NCI-H524 (cell line): ENCODE results near the gene PDZD2.
"Not testable (repeated sequence)": the region's sequence is repeated elsewhere in the genome, so short reads cannot be mapped to it uniquely, and the experiment has no call there.

ENCODE experiments used
- DNase-seq, 2 experiments: peaks; one replicate each; lab custom pipeline; 2025; lab: John Stamatoyannopoulos, UW

The PDZD2 gene

DNA sequence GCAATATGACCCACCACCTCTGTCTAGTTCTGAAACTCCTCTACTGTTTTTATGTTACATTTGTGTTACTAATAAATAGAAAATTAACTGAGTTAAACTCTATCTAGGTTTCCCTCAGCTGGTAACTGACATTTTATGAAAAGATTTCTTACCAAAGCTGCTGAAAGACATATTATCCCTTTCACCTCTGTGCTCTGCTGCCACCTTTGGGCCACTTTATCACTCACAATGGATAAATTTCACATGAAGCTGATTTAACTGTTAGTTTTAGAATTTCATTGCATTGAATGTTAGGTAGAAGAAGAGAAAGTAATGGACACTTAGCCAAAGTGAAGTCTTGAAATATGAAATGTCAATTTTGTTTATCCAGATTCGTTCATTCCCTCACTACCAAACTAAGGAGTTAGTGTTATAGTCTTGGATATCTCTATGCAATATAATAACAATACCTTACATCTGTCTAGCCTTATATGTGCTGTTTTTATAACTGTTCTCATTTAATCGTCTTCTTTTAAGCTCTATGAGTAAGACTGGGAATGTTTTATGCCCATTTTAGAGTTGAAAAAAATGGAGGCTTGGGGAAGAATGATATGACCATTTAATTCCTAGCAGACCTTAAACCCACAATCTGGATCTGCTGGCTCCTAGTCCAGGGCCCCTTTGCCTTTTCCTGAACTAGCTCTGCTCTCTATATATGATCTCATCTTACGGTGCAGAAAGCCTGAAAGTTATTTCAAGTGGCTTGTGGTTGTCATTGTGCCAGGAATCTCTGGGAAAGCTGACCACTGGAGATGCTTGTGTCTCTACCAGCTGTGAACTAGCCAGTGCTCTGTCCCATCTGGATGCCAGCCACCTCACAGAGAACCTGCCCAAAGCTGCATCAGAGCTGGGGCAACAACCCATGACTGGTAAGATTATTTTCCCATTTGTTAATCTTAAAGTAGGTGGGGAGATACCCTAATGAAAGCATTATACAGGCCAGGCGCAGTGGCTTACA, 438.1 kb downstream of the PDZD2 start:
- peak in 1 of 2 experiments; percentile 56 for DNase-seq

DNA sequence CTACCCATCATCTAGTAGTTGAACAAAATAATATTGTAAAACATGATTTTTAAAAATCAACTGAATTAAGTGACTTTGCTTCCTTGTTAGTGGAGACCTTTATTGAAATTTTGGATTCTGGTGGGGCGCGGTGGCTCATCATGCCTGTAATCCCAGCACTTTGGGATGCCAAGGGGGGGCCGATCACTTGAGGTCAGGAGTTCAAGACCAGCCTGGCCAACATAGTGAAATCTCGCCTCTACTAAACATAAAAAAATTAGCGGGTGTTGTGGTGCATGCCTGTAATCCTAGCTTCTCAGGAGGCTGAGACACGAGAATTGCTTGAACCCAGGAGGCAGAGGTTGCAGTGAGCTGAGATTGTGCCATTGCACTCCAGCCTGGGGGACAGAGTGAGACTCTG, 439.9 kb downstream of the PDZD2 start:
- DNase-seq: not testable (repeated sequence)

DNA sequence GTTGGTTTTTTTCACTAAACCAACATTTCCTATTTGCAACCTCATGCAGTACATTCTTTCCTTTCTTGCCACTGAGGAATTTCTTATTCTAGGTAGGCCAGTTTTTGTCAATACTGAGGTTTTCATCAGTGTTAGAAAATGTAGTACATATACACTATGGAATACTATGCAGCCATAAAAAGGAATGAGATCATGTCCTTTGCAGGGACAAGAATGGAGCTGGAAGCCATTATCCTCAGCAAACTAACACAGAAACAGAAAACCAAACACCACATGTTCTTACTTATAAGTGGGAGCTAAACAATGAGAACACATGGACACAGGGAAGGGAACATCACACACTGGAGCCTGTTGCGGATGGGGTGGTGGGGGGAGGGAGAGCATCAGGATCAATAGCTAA, 441.6 kb downstream of the PDZD2 start:
- not testable (repeated sequence) for DNase-seq

DNA sequence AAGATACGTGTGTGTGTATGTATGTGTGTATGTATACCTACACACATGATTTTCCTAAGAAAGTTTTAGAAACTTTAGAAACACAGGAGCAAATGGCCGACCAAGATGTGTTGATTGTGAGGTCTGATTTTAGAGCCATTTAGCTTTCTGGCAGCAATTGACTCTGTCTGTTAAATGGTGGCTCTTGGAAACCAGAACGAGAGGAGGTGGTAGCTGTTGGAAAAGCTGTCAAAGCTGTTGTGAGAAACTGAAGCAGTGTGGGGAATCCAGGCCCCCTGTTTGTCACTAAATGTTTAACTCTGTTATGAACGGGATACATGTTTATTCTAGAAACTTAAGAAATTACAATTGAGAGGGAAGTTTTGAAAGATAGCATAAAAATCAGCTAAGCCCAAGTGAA, 443.8 kb downstream of the PDZD2 start:
- no peak for DNase-seq

DNA sequence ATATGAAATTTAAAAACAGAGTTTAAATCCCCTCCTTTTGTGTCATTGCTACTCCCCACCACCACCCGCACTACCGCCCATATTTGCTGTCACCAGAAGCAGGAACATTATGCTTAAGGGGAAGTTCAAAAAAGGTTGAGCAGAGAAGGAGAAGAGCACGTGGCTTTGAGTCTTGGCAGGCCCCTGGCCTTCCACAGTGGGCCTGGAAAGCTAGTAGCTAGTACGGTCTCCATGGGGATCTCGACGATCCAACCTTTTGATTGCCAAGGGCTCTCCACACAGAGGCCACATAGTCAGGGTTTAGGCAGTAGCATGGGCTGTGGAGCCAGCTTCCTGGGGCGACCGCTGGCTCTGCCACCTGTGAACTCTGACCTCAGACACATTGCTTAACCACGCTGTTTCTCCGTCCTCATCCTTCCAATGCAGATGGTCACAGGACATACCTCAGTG, 445.1 kb downstream of the PDZD2 start:
- no peak for DNase-seq

DNA sequence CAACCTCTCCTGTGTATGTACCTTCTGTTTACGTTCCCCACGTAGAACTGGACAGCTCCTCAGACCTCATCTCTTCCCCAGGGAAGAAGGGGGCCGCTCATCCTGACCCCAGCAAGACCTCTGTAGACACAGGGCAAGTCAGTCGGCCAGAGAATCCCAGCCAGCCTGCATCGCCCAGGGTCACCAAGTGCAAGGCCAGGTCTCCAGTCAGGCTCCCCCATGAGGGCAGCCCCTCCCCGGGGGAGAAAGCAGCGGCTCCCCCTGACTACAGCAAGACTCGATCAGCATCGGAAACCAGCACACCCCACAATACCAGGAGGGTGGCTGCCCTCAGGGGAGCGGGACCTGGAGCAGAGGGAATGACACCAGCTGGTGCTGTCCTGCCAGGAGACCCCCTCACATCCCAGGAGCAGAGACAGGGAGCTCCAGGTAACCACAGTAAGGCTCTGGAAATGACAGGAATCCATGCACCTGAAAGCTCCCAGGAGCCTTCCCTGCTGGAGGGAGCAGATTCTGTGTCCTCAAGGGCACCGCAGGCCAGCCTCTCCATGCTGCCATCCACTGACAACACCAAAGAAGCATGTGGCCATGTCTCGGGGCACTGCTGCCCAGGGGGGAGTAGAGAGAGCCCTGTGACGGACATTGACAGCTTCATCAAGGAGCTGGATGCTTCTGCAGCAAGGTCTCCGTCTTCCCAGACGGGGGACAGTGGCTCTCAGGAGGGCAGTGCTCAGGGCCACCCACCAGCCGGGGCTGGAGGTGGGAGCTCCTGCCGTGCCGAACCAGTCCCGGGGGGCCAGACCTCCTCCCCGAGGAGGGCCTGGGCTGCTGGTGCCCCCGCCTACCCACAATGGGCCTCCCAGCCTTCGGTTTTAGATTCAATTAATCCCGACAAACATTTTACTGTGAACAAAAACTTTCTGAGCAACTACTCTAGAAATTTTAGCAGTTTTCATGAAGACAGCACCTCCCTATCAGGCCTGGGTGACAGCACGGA, 448.5 kb downstream of the PDZD2 start:
- DNase-seq: no peak

DNA sequence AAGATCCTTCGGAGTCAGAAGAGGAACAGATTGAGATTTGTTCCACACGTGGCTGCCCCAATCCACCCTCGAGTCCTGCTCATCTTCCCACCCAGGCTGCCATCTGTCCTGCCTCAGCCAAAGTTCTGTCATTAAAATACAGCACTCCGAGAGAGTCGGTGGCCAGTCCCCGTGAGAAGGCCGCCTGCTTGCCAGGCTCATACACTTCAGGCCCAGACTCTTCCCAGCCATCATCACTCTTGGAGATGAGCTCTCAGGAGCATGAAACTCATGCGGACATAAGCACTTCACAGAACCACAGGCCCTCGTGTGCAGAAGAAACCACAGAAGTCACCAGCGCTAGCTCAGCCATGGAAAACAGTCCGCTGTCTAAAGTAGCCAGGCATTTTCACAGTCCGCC, 449.3 kb downstream of the PDZD2 start:
- DNase-seq: peak; percentile 51 to 76

DNA sequence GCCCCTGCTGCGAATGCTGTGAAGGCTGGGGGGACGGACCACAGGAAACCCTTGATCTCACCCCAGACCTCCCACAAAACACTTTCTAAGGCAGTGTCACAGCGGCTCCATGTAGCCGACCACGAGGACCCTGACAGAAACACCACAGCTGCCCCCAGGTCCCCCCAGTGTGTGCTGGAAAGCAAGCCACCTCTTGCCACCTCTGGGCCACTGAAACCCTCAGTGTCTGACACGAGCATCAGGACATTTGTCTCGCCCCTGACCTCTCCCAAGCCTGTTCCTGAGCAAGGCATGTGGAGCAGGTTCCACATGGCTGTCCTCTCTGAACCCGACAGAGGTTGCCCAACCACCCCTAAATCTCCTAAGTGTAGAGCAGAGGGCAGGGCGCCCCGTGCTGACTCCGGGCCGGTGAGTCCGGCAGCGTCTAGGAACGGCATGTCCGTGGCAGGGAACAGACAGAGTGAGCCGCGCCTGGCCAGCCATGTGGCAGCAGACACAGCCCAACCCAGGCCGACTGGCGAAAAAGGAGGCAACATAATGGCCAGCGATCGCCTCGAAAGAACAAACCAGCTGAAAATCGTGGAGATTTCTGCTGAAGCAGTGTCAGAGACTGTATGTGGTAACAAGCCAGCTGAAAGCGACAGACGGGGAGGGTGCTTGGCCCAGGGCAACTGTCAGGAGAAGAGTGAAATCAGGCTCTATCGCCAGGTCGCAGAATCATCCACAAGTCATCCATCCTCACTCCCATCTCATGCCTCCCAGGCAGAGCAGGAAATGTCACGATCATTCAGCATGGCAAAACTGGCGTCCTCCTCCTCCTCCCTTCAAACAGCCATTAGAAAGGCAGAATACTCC, 450.4 kb downstream of the PDZD2 start:
- DNase-seq: no peak

DNA sequence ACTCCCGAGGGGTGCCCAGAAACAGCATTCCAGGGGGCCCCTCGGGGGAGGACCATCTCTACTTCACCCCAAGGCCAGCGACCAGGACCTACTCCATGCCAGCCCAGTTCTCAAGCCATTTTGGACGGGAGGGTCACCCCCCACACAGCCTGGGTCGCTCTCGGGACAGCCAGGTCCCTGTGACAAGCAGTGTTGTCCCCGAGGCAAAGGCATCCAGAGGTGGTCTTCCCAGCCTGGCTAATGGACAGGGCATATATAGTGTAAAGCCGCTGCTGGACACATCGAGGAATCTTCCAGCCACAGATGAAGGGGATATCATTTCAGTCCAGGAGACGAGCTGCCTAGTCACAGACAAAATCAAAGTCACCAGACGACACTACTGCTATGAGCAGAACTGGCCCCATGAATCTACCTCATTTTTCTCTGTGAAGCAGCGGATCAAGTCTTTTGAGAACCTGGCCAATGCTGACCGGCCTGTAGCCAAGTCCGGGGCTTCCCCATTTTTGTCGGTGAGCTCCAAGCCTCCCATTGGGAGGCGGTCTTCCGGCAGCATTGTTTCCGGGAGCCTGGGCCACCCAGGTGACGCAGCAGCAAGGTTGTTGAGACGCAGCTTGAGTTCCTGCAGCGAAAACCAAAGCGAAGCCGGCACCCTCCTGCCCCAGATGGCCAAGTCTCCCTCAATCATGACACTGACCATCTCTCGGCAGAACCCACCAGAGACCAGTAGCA, 451.3 kb downstream of the PDZD2 start:
- no peak for DNase-seq

DNA sequence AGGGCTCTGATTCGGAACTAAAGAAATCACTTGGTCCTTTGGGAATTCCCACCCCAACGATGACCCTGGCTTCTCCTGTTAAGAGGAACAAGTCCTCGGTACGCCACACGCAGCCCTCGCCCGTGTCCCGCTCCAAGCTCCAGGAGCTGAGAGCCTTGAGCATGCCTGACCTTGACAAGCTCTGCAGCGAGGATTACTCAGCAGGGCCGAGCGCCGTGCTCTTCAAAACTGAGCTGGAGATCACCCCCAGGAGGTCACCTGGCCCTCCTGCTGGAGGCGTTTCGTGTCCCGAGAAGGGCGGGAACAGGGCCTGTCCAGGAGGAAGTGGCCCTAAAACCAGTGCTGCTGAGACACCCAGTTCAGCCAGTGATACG, 451.8 kb downstream of the PDZD2 start:
- no peak for DNase-seq

DNA sequence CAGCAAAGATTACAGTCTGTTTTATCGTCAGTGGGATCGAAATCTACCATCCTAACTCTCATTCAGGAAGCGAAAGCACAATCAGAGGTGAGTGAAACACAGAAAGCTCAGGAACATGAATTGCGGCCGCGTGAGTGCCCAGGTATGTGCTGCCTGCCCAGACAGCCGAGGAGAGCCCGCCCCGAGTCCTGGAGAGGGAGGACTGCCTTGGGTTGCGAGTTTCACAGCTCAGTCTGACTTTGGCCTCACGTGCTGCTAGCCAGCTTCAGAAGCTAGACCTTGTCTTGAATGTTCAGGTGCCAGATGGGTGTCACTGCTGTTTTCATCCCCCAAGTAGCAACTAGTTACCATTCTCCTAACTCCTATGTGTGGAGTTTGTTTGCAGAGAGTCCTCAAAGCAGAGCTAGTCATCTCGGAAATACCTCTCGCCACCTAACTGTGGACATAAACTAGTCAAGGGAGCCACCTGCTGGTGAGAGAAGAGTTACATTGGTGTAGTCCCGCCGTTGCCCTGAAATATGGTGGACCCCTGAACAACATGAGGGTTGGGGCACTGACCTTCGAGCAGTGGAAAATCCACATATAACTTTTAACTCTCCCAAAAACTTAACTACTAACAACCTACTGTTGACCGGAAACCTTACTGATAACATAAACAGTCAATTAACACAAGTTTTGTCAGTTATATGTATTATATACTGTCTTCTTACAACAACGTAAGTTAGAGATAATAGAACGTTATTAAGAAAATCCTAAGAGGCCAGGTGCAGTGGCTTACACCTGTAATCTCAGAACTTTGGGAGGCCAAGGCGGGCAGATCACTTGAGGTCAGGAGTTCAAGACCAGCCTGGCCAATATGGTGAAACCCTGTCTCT, 454.2 kb downstream of the PDZD2 start:
- DNase-seq: peak; percentile 79 to 85

DNA sequence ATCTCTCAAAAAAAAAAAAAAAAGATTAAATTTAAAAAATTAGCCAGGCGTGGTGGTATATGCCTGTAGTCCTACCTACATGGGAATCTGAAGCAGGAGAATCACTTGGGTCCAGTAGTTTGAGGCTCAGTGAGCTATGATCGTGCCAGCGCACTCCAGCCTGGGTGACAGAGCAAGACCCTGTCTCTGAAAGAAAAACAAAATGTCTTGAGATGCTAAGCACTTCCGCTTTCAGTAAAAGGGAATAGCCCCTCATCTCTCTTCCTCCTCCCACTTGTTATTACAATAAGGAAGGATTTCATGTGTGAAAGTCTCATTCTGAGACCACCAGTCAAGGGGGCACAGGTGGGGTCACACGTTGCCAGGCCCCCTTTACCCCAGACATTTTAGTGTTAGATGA, 455.8 kb downstream of the PDZD2 start:
- no peak for DNase-seq

DNA sequence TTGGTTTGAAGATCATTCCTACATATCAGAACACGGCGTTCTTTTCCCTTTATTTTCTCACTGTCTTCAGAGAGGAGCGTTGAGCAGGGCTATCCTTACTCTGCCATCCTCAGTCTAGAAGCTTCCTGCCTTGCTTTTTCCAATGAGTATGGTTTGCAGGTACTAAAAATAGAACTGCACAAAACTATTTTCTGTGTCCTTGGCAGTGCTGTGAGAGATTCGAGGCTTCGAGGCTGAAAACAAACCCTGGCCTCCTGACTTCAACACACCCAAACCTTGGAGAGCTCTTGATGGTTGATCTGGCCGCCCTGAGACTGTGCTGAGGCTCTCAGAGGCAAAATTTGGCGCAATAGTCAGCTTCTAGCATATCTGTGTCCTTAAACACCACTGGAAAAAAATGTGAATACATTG, 456.3 kb downstream of the PDZD2 start:
- no peak for DNase-seq

DNA sequence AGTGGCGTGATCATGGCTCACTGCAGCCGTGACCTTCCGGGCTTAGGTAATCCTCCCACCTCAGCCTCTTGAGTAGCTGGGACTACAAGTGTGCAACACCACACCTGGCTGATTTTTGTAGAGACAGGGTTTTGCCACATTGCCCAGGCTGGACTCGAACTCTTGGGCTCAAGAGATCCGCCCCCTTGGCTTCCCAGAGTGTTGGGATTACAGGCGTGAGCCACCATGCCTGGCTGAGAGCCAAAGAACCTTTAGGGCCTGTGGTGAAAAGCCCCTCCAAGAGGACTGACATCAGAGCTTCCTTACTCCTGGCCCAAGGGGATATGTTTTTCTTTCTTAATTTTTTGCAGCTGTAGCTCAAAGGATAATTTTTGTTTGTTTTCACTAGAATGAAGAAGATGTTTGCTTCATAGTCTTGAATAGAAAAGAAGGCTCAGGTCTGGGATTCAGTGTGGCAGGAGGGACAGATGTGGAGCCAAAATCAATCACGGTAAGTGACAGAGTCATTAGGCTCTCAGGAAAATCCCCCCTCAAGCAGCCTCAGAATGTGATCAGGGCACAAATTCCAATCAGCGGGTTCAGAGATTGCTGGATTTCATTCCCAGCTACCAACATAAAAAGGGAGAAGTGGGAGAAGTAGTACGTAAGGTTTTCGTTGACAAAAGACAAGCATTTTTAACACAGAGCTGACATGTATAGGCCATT, 458.1 kb downstream of the PDZD2 start:
- peak; percentile 84 to 95 for DNase-seq

DNA sequence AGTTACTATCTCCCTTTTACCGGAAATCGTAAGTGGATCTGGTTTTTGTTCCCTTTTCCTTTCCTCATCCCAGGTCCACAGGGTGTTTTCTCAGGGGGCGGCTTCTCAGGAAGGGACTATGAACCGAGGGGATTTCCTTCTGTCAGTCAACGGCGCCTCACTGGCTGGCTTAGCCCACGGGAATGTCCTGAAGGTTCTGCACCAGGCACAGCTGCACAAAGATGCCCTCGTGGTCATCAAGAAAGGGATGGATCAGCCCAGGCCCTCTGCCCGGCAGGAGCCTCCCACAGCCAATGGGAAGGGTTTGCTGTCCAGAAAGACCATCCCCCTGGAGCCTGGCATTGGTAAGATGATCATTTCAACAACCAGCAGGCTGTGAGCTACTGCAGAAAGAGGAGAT, 459.4 kb downstream of the PDZD2 start:
- peak in 1 of 2 experiments; percentile 48 for DNase-seq

DNA sequence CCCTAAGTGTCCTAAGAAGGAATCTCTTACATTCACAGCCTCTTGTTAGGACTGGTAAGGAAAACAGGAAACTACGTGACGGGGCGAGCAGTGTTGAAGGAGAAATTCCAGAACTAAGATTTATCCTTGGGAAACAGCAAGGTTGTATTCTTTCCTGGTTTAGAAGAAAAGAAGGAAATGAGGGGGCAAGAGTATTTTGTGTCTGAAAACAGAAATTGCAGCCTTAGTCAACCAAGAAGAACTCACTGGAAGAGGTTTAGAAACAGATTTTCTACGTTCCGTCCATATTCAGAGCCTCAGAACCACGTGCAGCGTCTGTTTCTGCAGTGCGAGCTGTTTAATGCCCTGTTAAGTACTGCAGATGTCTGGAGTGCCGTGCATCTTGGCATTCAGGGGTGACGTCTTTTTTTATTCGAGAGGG, 460.0 kb downstream of the PDZD2 start:
- peak; percentile 66 to 80 for DNase-seq

DNA sequence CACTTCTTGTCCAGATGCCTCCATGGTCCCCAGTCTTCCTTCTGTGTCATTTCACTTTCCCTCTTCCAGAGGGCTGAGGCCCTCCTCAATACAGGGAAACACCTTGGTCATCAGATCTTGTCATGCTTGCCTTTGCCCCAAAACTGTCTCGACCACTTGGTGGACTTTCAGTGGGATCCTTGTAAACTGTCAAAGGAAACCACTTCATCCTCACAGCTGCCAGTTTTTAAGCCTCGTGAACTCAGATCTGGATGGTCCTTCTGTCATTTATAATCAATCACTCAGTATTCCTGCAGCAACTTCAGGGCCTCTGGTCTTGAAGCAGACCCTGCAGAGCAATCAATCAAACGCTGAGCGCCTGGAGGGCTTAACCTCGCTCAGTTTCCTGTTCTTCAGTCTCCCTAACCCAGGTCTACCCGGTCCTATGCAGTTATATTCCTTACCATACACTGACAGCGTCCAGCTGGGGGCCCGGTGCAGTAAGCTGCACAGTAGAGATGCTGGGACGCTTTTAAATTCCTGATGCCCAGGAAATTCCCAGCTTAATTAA, 460.6 kb downstream of the PDZD2 start:
- DNase-seq: peak; percentile 37 to 77

DNA sequence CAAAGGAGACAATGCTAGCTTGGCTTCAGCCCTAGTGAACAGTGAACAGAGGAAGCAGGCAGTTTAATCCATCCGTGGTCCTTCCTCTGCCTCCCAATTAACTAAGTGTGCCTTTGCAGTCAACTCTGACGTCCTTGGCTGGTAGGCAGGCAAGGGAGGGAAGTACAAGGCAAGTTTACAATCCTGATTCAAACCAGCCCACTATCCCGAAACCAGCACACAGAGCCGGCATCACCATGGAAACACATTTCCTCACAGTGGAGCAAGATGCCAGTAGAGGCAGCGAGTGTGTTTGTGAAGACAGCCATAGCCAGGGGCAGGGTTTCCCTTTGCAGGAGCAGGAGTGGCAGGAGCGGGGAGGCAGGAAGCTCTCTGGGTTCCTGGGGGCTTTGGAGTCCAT, 461.3 kb downstream of the PDZD2 start:
- peak in 1 of 2 experiments; percentile 29 for DNase-seq
